ENCODE measurements around the gene NOS1.

The NOS1 gene

GRCh38 chr12:117363953-117364486 is 2.6 kb upstream of the NOS1 start:
- no peak for DNase-seq (ENCODE audit: low read depth, low spot score)

- DNase-seq (ENCODE audit: low read depth, low spot score), result no peak
Observed at GRCh38 chr12:117363056-117363662, 1.7 kb upstream of the NOS1 start.

GRCh38 chr12:117362391-117362790 is 965 bp upstream of the NOS1 start:
- no peak for DNase-seq (ENCODE audit: low read depth, low spot score)

DNA sequence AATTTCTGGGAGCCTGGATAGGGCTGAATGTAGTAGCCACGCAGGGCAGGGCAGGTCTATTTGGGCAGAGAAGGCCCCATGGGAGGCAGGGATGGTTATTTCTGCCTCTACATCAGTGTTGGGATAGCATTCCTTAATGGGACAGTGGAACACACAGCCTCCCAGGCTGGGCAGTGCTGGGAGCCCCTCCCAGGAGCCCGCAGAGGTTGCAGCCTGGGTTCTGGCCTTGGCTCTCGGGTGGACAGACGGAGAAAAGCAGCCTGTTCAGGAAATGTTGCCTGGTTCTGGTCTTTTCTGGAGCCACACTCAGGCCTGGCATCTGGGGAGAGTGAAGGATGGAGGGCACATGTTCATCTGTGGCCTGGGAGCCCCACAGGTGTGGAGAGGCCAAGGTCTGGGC is 479 bp upstream of the NOS1 start:
- no peak for DNase-seq (ENCODE audit: low read depth, low spot score)

DNA sequence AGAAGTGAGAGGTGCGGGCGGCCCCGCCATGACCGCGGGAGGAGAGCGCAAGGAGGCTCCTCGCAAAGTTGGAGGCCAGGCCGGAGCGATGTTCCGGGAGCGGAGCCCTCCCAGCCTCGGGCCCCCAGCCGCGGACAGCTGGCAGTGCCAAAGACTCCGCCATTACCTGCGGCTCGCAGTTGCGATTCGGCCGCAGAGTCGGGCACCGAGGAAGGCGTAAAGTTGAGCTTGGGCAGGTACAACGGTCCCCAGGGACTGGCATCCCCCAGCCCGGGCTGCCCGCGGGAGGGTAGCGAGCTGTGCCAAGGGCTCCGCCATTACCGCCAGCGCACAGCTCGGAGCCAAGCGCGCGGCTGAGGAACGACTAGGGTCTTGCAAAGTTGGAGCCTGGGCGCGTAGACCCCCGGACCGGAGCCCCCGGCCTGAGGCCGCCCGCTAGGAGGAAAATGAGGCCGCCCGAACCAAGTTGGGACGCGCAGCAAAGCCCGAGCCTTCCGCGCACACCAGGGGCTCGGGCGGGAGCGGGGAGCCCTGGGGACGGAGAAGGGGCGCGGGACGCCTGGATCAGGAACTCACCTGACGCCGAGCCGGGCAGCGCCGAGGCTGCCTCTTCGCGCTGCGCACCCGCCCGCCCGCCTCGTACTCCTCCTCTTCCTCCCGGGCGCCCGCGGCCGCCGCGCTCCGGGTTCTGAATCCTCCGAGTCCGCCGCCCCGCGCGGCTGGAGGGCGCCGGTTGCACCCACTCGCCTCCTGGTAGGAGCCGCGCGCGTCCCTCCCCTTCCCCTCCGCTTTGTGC is 677 bp downstream of the NOS1 start:
- DNase-seq (ENCODE audit: low read depth, low spot score), result no peak

- DNase-seq (ENCODE audit: low read depth, low spot score), result no peak
Observed at GRCh38 chr12:117360222-117360550, 1.2 kb downstream of the NOS1 start.

GRCh38 chr12:117359029-117359845 is 2.2 kb downstream of the NOS1 start:
- no peak for DNase-seq (ENCODE audit: low read depth, low spot score)

DNA sequence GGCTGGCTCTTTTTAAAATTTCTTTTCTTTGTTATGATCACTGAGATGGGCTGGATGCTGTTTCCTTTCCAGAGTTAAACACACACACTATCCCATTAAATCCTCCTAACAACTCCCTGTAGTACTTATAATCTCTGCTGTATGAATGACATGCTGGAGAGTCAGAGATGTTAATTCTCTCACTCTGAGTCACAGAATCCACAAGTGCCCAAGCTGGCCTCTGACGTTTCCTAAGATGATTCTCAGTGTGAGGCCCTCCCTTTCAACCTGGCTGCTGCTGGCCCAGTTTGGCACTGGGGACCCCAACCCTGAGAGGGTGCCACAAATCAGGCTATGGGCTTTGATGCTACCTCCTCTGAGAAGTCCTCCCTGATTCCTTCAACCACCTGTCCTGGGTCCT is 5.4 kb downstream of the NOS1 start:
- no peak for DNase-seq (ENCODE audit: low read depth, low spot score)

GRCh38 chr12:117352883-117353282 is 8.5 kb downstream of the NOS1 start:
- no peak for DNase-seq (ENCODE audit: low read depth, low spot score)

DNA sequence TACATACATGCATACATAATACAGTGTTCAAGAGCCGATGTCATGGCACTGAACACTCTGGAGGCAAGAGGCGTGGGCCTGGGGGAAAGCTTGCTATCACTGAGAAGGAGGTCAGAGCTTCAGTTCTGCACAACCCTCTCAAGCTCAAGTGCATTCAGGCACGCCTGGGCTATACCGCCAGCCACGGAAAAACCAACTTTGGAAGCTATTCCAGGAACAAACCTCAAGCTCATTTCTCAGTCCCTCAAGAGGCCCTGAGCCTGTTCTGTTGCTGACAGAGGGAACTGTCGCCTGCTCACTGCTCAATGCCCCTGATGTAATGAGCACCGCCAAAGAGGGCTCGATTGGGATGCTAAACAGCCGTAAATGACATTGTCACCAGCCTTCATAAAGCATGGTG is 9.2 kb downstream of the NOS1 start:
- no peak for DNase-seq (ENCODE audit: low read depth, low spot score)

DNA sequence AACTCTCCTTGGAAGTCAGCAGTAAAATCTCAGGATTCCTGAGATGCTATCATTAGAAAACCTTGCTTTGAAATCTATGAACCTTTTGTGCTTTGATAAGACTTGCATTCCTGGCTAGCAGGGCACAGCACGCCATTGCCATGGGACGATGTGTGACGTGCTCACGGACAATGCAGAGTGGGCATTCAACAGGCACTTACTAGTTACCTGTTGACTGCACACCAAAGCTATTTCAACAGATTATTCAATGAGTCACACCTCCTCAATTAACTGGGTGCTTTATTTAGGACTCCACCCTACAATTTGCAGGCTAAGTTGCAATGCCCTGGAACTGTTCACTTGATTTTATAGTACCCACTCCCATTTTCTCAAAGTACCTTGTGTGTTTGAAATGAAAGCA is 11.3 kb downstream of the NOS1 start:
- no peak for DNase-seq (ENCODE audit: low read depth, low spot score)

DNA sequence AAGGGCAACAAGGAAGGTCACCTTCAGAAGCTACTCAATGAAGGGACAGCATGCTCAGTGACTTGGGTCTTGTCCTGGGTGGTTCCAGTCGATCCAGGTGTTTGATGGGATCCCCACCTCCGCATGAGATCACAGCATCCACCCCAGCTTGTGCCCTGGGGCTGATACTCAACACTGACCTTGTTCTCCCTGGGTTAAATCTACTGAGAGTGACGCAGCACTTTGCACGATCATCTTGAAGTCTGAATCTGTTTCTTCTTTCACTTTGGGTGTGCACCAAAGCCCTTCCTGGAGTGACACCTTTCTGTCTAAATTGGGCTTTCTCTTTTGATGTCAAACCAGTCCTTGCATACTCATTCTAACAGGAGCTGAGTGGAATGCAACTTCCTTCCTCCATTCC is 13.8 kb downstream of the NOS1 start:
- DNase-seq (ENCODE audit: low read depth, low spot score), result no peak

GRCh38 chr12:117344716-117345115 is 16.7 kb downstream of the NOS1 start:
- DNase-seq (ENCODE audit: low read depth, low spot score), result no peak

GRCh38 chr12:117343849-117344248 is 17.6 kb downstream of the NOS1 start:
- no peak for DNase-seq (ENCODE audit: low read depth, low spot score)

GRCh38 chr12:117343296-117343695 is 18.1 kb downstream of the NOS1 start:
- DNase-seq (ENCODE audit: low read depth, low spot score), result no peak

DNA sequence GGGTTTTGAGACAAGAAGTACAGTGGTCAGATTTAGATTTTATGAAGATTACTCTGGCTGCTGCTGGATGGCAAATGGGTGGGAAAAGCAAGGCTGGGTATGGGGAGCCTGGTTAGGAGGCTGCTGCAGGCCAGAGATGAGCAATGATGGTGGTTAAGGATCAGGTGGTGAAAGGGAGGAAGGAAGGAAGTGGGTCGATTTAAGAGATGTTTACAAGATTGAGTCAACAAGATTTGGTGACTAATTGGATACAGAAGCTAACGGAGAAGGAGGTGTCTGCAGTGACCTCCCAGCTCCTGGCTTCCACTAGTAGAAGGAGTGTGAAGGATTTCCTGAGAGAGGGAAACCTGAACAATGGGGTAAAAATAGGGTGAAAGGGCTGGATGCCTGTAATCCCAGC is 18.7 kb downstream of the NOS1 start:
- no peak for DNase-seq (ENCODE audit: low read depth, low spot score)

DNA sequence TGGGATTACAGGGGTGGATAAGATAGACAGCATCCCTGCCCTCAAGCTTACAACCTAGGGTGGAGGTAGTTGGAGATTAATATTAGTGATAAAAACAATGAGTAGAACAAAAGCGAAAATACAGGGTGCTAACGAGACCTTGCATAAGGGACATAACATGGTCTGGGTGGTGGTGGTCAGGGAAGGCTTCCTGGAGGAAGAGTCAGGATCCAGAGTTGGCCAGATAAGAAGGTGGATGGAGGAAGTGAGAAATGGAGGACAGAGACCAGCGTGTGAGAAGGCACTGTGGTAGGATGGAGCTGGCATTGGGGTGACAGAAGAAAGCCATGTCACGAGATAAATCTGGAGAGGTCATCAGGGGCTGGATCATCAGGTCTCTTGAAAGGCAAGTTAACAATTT is 19.2 kb downstream of the NOS1 start:
- DNase-seq (ENCODE audit: low read depth, low spot score), result no peak

DNA sequence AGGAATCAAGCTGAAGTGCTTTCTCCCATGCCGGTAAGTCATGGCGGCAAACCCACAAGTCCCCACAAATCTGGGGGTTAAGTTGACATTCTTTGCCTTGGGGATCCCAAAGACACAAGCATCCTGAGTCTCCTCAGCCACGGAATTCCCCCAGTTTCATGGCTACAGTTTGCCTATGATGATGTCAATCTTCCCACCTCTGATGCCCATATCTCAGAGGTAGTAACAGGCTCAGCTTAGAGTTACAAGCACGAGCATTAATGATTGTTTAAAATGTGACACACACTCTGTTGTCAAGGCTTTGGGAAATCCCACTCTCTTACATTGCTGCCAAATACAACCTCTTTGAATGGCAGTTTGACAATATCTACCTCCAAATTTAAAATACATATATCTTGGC is 22.3 kb downstream of the NOS1 start:
- DNase-seq (ENCODE audit: low read depth, low spot score), result no peak

GRCh38 chr12:117334855-117335587 is 26.4 kb downstream of the NOS1 start:
- no peak for DNase-seq (ENCODE audit: low read depth, low spot score)

GRCh38 chr12:117334051-117334450 is 27.4 kb downstream of the NOS1 start:
- DNase-seq (ENCODE audit: low read depth, low spot score), result no peak

- no peak for DNase-seq (ENCODE audit: low read depth, low spot score)
Observed at GRCh38 chr12:117333331-117333881, 28.0 kb downstream of the NOS1 start.

GRCh38 chr12:117331691-117332090 is 29.7 kb downstream of the NOS1 start:
- DNase-seq (ENCODE audit: low read depth, low spot score), result no peak

All from iPS DF 19.7 (cell line).